ENCODE results near the gene HES2.

DNA sequence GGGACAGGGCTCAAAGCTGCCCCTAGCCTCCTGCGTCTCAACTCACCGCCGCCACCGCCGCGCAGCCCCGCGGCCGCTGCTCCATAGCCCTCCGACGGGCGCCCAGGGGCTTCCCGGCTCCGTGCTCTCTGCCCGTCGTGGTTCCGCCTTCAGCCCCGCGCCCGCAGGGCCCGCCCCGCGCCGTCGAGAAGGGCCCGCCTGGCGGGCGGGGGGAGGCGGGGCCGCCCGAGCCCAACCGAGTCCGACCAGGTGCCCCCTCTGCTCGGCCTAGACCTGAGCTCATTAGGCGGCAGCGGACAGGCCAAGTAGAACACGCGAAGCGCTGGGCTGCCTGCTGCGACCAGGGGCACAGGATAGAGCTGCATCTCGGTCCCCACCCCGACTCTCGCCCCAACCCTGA, 46.3 kb upstream of the HES2 start, which contains the start of gene TNFRSF25:
- no peak for TF ChIP-seq GATA3 (IDR thresholded peaks at IDR 0.05; ENCODE audit: low read depth, low read length)
- no peak for TF ChIP-seq GATA2 (IDR thresholded peaks at IDR 0.05; ENCODE audit: low read depth, low read length)
